ENCODE measurements around the gene ATP11A.

The ATP11A gene

GRCh38 chr13:112774829-112775565 lies 85.2 kb downstream of the ATP11A start:
- TF ChIP-seq EZH2phosphoT487 (IDR thresholded peaks at IDR 0.05; ENCODE audit: low read length) (no peak), CTCF (IDR thresholded peaks at IDR 0.05; ENCODE audit: low read length) (no peak), EZH2 (optimal IDR thresholded peaks at IDR 0.05; ENCODE audit: low read depth, low read length) (no peak)
- no peaks in the 10 kb centered on the region for H3K36me3 ChIP-seq (replicated peaks; ENCODE audit: insufficient read depth, low read length)
- H3K27ac ChIP-seq (ENCODE audit: low read length), result no peak overlapping the region
- no peak overlapping the region for H3K4me2 ChIP-seq (ENCODE audit: low read depth, low read length)
- H4K20me1 ChIP-seq (ENCODE audit: insufficient read depth, low read length), result no peaks in the 10 kb centered on the region
- no peaks in the 10 kb centered on the region for H3K9me3 ChIP-seq (replicated peaks; ENCODE audit: insufficient read depth, low read length)
- no peaks in the 10 kb centered on the region for H3K9me2 ChIP-seq (replicated peaks; ENCODE audit: insufficient read depth, low read length)
- H3F3A ChIP-seq (ENCODE audit: insufficient read depth, low read length), result no peaks in the 10 kb centered on the region
- no peaks in the 10 kb centered on the region for H3K4me1 ChIP-seq (ENCODE audit: low read length)
- DNase-seq, result no peak
- no peak overlapping the region for H3K4me3 ChIP-seq (ENCODE audit: low read length)
- H2AFZ ChIP-seq (ENCODE audit: low read length), result no peak overlapping the region
- H3K9ac ChIP-seq (ENCODE audit: low read length), result no peak overlapping the region
- no peaks in the 10 kb centered on the region for H3K27me3 ChIP-seq (replicated peaks; ENCODE audit: insufficient read depth, low read length)
- peaks cover 41% of the 10 kb centered on the region for H3K79me2 ChIP-seq (ENCODE audit: low read length)

GRCh38 chr13:112775791-112776279 lies 86.0 kb downstream of the ATP11A start:
- no peak overlapping the region for H3K4me3 ChIP-seq (ENCODE audit: low read length)
- no peaks in the 10 kb centered on the region for H3K4me1 ChIP-seq (ENCODE audit: low read length)
- no peaks in the 10 kb centered on the region for H3K9me2 ChIP-seq (replicated peaks; ENCODE audit: insufficient read depth, low read length)
- H3K9ac ChIP-seq (ENCODE audit: low read length), result no peak overlapping the region
- H4K20me1 ChIP-seq (ENCODE audit: insufficient read depth, low read length), result no peaks in the 10 kb centered on the region
- H3K27me3 ChIP-seq (replicated peaks; ENCODE audit: insufficient read depth, low read length), result no peaks in the 10 kb centered on the region
- H3K79me2 ChIP-seq (ENCODE audit: low read length), result peaks cover 42% of the 10 kb centered on the region
- no peak overlapping the region for H3K27ac ChIP-seq (ENCODE audit: low read length)
- no peaks in the 10 kb centered on the region for H3F3A ChIP-seq (ENCODE audit: insufficient read depth, low read length)
- no peaks in the 10 kb centered on the region for H3K9me3 ChIP-seq (replicated peaks; ENCODE audit: insufficient read depth, low read length)
- H3K4me2 ChIP-seq (ENCODE audit: low read depth, low read length), result no peak overlapping the region
- DNase-seq, result no peak
- H2AFZ ChIP-seq (ENCODE audit: low read length), result no peak overlapping the region
- TF ChIP-seq EZH2phosphoT487 (IDR thresholded peaks at IDR 0.05; ENCODE audit: low read length) (no peak), EZH2 (optimal IDR thresholded peaks at IDR 0.05; ENCODE audit: low read depth, low read length) (no peak), CTCF (IDR thresholded peaks at IDR 0.05; ENCODE audit: low read length) (no peak)
- no peaks in the 10 kb centered on the region for H3K36me3 ChIP-seq (replicated peaks; ENCODE audit: insufficient read depth, low read length)

GRCh38 chr13:112776354-112776753 lies 86.5 kb downstream of the ATP11A start:
- Histone ChIP-seq H3K9me3 (replicated peaks; ENCODE audit: insufficient read depth, low read length) (no peaks in the 10 kb centered on the region), H3K4me3 (ENCODE audit: low read length) (no peak overlapping the region), H3K9me2 (replicated peaks; ENCODE audit: insufficient read depth, low read length) (no peaks in the 10 kb centered on the region), H3K36me3 (replicated peaks; ENCODE audit: insufficient read depth, low read length) (no peaks in the 10 kb centered on the region), H3K79me2 (ENCODE audit: low read length) (peaks cover 40% of the 10 kb centered on the region), H4K20me1 (ENCODE audit: insufficient read depth, low read length) (no peaks in the 10 kb centered on the region), H3K27me3 (replicated peaks; ENCODE audit: insufficient read depth, low read length) (no peaks in the 10 kb centered on the region), H2AFZ (ENCODE audit: low read length) (no peak overlapping the region), H3K4me2 (ENCODE audit: low read depth, low read length) (no peak overlapping the region), H3K4me1 (ENCODE audit: low read length) (no peaks in the 10 kb centered on the region), H3K27ac (ENCODE audit: low read length) (no peak overlapping the region), H3F3A (ENCODE audit: insufficient read depth, low read length) (no peaks in the 10 kb centered on the region), H3K9ac (ENCODE audit: low read length) (no peak overlapping the region)
- no peak for TF ChIP-seq EZH2 (optimal IDR thresholded peaks at IDR 0.05; ENCODE audit: low read depth, low read length)
- TF ChIP-seq EZH2phosphoT487 (IDR thresholded peaks at IDR 0.05; ENCODE audit: low read length), result no peak
- no peak for TF ChIP-seq CTCF (IDR thresholded peaks at IDR 0.05; ENCODE audit: low read length)
- DNase-seq, result no peak
